ENCODE measurements around the gene OCA2.

Gene OCA2

GRCh38 chr15:28037969-28038590, 61.0 kb downstream of the OCA2 start:
- no peak for DNase-seq (ENCODE audit: low read depth in 1 of 2, low spot score in 1 of 2)
- H3K4me3 ChIP-seq (replicated peaks; ENCODE audit: insufficient read depth, low read length), result no peak overlapping the region
- no peak overlapping the region for H3K27ac ChIP-seq (replicated peaks)
- TF ChIP-seq CTCF (IDR thresholded peaks at IDR 0.05; ENCODE audit: insufficient read depth, low read length) (no peak), REST (IDR thresholded peaks at IDR 0.05; ENCODE audit: insufficient replicate concordance, low read depth) (no peak), GABPA (IDR thresholded peaks at IDR 0.05; ENCODE audit: low read depth) (no peak), SPI1 (IDR thresholded peaks at IDR 0.05; ENCODE audit: borderline replicate concordance, low read depth) (no peak), POLR2AphosphoS5 (IDR thresholded peaks at IDR 0.05; ENCODE audit: low read depth) (no peak)
- H3K27me3 ChIP-seq (ENCODE audit: insufficient read depth, poor library complexity, severe bottlenecking), result no peaks in the 10 kb centered on the region

- Histone ChIP-seq H3K4me3 (replicated peaks; ENCODE audit: insufficient read depth, low read length) (no peak overlapping the region), H3K27ac (replicated peaks) (no peak overlapping the region), H3K27me3 (ENCODE audit: insufficient read depth, poor library complexity, severe bottlenecking) (no peaks in the 10 kb centered on the region)
- no peak for DNase-seq (ENCODE audit: low read depth in 1 of 2, low spot score in 1 of 2)
- no peak for TF ChIP-seq CTCF (IDR thresholded peaks at IDR 0.05; ENCODE audit: insufficient read depth, low read length)
- TF ChIP-seq SPI1 (IDR thresholded peaks at IDR 0.05; ENCODE audit: borderline replicate concordance, low read depth), result no peak
- no peak for TF ChIP-seq REST (IDR thresholded peaks at IDR 0.05; ENCODE audit: insufficient replicate concordance, low read depth)
- TF ChIP-seq GABPA (IDR thresholded peaks at IDR 0.05; ENCODE audit: low read depth), result no peak
- no peak for TF ChIP-seq POLR2AphosphoS5 (IDR thresholded peaks at IDR 0.05; ENCODE audit: low read depth)
These were observed 65.7 kb downstream of the OCA2 start for GRCh38 chr15:28033443-28033842.

GRCh38 chr15:28030801-28031200, 68.3 kb downstream of the OCA2 start:
- H3K27me3 ChIP-seq (ENCODE audit: insufficient read depth, poor library complexity, severe bottlenecking), result no peaks in the 10 kb centered on the region
- H3K4me3 ChIP-seq (replicated peaks; ENCODE audit: insufficient read depth, low read length), result no peak overlapping the region
- no peak for DNase-seq (ENCODE audit: low read depth in 1 of 2, low spot score in 1 of 2)
- H3K27ac ChIP-seq (replicated peaks), result no peak overlapping the region
- TF ChIP-seq POLR2AphosphoS5 (IDR thresholded peaks at IDR 0.05; ENCODE audit: low read depth) (no peak), REST (IDR thresholded peaks at IDR 0.05; ENCODE audit: insufficient replicate concordance, low read depth) (no peak), SPI1 (IDR thresholded peaks at IDR 0.05; ENCODE audit: borderline replicate concordance, low read depth) (no peak), GABPA (IDR thresholded peaks at IDR 0.05; ENCODE audit: low read depth) (no peak), CTCF (IDR thresholded peaks at IDR 0.05; ENCODE audit: insufficient read depth, low read length) (no peak)

Data from HL-60 (cell line).